Activated CD4-positive, alpha-beta T cell treated with anti-CD3 and anti-CD28 coated beads for 48 hours (primary cell): Measurements from ENCODE around the gene KCNMA1.

ENCODE experiments used
- DNase-seq: peaks from one replicate; pipeline ENCODE4 v3.0.0-alpha.2; 2020

Gene KCNMA1

DNA sequence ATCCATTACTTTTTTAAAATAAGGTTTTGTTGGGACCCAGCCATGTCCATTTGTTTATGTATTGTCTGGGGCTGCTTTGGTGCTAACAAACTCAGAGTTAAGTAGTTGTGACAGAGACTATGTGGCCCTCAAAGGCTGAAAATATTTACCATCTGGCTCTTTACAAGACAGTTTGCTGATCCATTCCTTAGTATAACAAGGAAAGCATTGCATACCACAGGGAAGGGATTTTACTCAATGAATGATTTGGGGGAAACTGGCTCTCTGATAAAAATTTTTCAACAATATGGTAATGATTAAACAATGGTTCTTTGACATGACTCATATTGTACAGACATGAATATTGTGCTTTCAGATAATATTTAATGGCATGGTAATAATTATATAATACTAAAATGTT, 738.1 kb downstream of the KCNMA1 start:
- no peak for DNase-seq

DNA sequence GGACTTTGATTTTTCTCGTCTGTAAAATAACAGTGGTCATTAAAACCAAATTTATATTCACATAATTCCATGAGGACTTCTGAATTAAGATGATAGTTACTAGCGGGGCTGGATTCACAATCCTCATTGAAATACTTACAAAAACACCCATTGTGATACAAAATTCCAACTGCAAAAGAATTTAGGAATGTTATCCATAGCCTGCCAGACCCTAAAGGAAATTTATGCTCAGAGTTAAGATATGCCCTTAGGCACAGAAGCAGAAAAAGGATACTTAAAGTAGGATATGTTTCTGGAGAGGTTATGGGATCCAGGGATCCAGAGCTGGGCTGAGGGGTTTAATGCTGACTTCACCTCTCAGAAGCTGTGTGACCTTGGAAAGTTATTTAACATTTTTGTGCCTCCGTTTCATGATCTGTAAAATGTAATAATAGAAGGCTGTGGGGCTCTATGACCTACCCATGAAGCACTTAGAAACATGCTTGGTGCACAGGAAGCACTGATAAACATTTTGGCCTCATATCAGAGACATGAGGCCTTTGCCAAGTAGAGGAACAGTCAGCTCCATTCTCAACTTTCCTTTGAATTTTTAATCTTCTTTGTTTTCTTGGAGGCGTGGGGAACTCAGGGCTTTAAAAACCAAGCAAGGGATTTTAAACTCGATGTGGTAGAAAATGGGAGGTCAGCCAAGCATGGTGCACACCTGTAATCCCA, 744.7 kb downstream of the KCNMA1 start:
- no peak for DNase-seq

DNA sequence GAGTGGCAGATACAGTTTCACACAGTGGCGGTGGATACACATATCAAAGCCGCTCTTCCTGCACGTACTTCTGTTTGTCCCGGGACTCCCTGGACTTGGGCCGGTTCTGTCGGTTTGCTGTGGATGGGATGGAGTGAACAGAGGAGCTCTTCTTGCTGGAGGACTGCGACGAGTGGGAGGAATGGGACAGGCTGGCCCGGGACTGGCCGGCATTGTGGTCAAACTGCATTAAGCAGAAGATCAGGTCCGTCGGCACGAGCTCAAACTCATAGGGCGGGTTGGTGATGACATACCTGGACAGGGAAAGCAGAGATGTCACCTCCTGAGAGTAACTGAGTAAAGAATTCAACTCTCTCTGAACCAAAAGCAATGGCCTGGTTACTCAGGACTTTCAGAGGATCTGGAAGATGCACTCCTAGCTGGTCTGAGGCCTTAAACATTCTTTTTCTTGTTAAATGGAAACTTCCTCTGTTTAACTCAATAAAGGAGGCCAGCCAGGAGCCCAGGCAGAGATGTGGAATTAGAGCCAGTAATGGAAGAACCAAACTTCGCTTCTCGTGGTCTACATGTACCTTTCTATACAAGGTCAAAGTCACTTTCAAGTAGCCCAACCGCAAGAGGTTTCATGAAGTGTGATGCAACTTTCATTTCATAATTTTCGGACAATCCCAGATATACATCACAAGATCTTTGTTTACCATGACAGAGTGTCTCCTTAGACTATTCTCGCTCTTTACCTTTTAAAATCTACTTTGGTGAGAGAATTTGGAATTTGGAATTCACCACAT, 750.2 kb downstream of the KCNMA1 start:
- DNase-seq = no peak

DNA sequence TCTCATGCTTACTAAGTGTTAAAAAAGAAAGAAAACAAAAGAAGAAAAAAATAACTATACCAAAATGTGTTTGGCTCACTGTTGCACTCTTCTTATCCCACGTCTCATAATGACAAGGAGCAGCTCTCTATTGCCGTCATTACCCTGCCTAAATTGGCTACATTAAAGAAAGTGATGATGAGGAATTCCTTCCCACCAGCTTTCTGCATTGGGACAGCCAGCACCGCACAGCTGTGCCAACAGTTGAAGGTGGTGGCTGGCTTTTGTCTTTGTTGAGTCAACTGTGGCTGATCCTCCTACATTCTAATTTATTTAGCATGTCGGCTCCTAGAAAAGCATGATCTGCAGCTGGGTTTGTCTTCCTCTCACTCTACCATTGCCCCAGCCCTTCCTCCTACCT, 751.8 kb downstream of the KCNMA1 start:
- DNase-seq = no peak

DNA sequence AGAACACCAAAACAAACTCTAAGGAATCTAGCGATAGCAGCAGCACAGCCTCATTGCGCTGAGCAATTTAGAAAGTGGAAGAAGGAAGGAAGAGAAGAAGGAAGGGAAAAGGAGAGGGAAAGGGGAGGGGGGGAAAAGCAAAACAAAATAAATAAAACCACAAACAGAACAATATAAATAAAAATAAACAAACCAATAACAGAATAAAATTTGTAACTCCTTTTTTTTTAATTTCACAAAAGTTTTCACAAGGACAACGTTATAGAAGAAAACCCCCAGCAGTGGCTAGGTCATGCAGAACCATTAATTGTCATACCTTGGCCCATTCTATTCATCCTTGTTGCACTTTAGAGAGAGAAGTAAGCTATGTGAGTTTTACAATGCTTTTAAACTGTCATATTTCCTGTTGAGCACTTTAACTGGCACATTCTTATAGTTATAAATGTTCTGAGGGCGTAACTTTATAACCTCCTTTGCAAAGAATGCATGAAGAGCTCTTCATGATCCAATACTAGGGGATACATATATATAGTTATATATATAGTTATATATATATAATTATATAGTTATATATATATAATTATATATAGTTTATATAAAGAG, 752.8 kb downstream of the KCNMA1 start:
- no peak for DNase-seq

DNA sequence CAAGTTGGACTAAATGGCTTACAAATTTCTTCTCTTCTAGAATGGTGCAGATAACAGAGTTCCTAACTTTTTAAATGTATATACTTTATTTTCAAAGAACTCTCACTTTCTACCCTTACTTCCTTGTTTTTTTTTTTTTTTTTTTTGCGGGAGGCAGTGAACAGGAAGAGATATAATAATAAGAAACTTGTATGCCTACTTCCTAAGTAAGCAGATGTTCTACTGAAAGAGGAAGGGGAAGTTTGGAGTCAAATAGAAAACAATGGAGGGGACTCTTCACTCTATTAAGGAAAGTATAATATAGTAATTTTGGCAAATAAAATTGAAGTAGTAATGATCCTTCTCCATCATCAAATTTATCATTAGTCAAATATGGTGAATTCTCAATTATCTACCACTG, 754.0 kb downstream of the KCNMA1 start:
- no peak for DNase-seq

DNA sequence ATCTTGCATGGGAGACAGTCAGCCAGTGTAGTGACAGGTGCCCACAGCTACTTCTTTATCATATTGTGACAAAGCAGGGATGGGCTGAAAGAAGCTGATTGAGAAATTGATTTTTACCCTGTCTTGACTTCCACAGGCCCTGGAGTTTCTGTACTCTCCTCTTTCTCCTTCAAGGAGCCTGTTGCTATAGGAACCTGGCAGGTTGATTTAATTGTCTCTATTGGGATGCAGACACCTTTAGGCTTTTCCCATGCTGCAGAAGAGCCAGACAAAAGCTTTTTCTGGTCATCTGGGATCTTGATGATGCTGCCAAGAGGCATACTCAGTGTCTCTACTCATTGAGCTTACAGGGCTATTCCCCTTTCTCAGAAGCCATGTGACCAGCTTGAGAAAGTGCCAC, 754.8 kb downstream of the KCNMA1 start:
- DNase-seq = no peak

DNA sequence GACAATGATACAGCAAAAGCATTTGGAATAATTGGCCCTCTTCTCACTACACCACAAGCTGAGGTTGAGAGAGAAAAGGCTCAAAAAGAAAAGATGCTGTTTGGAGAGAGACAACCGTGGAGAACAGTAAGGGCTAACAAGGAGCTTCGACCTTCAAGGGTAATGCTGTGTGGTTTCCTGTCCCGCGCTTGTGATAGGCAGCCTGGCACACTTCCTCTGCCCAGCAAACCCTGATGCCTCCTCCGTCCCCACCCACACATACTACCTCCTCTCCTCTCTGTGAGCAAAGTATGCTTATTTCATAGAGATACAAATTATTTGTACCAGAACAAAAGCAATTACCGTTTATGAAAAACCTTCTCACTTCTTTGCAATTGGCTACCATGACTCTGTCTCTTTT, 755.4 kb downstream of the KCNMA1 start:
- no peak for DNase-seq

DNA sequence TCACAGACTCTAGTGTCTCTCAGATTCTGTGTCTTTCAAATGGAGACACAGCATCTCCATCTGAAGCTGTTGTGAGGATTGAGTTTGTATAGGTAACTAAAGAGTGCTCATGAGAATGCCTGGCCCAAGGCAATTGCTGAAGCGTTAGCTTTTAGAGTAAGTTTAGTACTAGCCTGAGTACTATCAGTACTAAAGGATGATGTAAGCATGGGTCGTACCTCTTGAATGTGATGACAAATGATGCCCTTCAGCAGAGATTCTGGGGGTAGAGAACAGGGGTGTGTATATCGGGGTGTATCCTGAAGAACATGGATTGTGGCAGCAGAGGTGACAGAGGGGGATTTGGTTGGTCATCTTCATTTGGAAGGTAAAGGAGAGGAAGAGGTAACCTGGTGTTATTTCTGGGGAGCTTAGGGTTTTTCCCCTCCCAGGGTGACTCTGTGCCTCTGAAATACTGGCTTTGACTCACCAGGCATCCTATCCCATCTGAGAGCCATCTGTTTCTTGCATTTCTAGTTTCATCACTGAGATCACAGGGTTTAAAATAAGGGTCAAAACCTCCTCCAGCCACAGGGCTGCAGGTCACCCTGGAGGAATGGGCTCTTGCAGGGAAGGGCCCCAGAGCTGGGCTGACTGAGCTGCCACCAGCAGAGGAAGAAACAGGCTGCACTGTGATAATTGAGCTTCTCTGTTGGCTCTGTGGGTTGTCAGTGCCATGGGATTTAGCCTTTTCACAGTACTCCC, 756.0 kb downstream of the KCNMA1 start:
- DNase-seq = no peak

DNA sequence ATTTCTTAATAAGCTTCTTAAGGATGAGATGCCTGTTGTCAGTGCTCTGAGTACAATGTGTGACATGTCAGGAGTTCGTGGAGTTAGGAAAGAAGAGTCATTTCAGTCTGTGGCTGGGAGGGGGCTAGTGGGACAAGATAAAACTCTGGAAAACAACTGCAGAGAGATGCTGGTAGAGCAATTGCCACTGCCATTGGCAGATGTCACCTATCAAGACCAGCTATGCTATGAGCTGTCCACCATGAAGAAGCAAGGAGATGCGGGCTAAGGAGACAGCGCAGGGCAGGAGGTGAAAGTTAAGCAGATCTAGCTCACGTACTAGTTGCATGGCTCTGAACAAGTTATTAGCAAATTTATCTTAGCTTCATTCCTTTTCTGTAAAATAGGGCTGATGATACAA, 756.7 kb downstream of the KCNMA1 start:
- DNase-seq = no peak

DNA sequence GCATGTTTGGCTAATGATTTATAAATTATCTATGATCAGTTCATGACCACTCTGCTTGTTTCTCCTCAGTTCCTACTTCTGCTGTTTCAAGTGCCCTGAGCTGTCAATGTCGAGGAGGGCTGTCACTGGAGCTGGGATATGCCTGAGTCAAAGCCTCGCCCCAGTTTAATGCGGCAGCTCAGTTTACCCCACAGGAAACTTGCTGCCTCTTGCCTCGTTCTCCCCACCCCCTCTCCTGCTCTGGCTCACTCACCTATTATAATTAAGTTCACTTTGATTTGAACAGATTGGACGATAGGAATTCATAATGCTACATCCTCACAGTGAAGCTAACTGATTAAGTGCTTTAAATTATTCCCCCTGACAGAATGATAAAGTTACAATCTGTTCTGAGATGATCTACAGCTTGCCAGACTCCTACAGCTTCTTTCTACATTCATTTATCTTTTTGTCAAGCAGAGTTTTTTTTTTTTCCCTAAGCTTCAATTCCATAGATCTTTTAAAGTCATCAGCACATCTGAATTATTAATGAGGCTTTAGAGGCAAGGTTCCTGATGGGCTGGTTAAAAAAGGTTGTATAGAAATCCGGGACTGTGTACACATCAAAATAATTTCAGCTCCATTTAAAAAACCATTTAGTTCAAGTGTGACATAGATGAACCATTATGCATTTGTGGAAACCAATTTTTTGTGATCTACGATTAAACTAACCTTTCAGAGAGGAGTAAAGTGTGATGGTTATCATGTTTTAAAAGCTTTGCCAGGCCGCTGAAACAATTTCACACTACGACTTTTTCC, 758.3 kb downstream of the KCNMA1 start:
- DNase-seq = no peak

DNA sequence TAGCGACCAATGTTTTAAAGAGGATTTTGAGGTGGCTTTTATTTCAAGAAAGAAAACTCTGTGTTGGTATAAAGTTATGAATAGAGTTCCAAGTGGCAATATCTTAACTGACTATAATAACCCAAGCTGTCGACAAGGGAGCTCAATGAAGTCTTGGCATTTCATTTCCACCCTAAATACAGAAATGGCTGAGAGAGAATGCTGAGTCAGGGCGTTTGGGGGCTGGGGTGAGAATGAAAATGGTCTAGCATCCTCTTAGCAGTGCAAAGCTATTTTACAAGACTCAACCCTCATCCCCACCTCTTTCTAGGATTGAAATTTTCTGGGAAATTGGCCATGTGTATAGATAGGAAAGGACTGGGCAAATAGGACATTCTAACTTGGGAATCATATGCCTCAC, 759.1 kb downstream of the KCNMA1 start:
- no peak for DNase-seq

DNA sequence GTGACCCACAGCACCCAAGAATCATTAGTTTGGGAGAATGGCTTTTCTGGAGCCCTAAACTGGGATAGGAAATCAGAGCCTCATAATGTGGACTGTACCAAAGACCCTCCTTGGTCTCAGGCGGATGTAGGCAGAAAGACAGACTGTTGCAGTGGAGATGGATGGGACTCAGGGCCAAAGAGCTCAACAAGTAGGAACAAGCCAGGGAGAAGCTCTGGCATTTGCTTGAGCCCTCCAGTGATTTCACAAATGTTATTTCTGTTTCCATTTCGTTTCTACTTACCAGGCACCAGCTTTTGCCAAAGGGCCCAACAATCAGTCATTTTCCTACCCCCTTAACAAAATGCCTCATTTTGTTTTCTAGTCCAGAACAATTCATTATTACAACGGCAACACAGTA, 762.7 kb downstream of the KCNMA1 start:
- no peak for DNase-seq

DNA sequence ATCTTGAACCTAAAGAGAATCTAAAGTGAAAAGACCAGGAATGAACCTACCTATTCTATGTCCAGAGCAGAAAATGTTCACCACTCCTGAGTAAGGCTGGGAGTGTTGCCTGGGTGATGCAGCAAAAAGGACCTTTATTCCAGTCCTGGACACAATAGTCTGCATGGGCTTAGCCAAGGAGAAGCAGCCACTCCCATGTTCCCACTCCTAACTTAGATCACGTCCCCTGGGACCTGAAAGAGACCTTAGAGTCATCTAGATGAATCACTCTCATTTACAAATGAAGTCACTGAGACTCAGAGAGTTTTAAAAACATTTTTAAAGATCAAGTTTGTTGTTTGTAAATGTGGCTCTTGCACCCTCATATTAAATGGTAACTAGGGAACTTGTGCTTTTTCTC, 763.4 kb downstream of the KCNMA1 start:
- DNase-seq = no peak

DNA sequence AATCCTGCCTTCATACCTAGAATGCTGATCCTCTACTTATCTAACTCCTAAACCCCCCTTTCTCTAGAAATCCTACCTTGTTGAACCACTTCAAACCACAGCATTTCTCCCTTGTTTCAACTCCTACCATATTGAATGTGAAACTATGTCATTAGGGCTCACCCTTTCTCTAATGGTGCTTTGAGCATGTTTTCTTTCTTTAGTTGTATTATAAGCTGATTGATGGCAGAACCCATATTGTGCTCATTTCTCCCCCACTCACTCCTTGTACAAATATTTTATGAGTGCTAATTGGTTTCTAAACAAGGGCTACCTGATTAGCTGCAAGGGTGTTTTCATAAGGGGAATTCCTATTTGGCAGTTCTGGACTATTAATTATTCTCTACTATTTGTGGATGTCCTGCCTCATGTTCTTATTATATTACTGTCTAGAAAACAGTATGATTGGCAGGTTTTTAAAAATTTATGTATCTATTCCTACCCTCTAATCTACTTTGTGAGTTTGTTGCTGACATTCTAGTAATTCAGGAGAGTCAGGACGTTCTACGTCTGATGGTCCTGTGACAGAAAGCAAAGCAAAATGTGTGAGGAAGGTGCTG, 765.8 kb downstream of the KCNMA1 start:
- DNase-seq = no peak

DNA sequence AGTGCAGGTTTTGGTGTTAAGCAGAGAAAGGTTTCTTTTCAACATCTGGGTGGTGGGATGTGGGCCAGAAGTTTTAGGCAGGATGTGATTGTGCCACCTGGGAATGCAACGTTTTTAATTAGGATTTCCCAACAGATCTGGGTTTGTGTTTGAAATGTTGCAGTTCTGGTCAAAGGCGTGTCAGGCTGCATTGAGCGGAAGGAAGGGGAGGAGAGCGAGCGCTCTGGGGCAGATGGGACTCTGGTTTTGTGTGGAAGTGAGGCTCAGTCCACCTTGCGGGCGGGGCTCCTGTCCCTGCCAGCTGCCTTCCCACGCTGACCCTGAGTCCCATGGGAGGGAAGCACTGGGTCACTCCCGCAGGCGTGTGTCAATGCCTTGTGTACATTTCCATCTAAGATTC, 767.7 kb downstream of the KCNMA1 start:
- no peak for DNase-seq

DNA sequence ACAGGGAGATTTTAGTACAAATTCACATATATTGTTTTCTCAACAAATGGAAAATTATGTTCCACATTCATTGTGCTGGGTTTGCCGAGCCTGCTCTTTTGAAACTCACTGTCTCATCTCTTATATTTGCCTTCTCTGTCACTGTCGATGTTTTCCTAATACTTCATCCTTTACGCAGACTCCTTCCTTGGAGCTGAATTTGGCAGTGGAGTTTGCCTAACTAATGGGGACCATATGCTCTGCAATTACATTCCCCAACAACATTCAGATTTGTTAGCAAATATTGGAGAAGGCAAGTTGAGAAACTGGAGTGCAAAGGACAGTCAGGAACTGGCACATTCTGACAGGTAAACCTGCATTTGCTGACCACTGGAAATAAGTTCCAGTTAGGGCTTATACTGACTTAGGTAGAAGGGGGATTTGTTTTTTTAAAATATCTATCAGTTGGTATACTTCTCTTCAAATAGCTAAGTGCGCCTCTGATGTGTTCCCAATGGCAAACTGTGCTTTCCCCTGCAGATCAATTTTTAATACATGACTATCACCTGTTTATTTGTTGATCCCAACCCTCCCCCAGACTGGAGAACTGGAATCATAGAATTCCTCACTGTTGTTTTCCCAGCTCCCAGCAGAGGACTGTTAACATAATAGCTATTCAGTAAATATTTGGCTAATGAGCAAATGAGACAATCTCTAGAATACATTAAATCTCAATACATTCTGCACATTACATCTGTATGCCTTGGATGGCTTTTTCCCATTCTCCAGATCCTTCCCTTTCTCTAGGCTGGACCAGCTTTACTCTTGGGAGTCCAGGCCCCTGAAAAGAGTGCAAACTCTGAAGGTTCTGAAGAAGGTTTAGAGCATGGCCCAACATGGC, 769.3 kb downstream of the KCNMA1 start:
- DNase-seq = no peak

DNA sequence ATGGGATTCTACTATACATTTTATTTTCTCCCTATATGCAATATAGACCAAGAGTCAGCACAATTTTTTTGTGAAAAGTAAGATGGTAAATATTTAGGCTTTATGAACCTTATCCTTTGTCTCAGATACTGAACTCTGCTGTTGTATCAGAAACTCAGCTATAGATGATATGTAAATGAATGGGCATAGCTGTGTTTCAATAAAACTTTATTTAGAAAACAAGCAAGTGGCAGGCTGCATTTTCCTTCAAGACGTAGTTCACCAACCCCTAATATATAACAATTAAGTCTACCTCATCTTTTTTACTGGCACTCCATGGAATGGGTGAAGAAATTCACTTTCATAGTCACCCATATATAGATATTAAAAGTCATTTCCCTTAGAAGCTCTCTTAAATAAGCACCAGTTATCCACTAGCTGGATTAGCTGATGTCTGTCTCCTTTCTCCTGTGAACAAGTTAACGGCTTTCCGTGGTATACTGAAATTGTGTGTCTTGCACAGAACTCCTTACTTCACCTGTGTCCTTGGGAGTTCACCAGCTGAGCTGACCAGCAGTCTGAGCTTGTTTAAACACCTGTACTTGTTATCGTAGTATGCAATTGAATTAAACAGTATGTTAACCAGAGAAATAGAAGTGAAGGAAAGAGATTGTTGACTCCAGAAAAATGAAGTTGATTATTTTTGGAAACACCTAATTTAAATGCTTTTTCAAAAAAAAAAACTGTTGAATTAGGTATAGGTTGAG, 770.6 kb downstream of the KCNMA1 start:
- no peak for DNase-seq

DNA sequence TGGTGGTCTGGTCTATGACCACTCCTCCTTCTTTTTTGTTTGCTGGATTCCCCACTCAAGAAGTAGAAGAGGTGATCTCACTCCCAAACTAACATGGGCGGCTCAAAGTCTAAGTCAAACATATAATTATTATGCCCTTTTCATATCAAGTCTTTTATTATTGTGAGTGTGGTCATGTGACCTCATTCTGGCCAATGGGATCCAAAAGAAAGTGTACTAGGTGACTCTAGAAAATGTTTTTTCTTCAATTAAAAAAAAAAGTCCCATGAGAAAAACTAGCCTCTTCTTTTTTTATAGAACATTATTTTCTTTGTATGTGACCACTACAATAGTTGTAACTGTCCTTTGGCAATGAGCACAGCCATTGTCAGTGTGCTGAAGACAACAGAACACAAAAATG, 772.7 kb downstream of the KCNMA1 start:
- DNase-seq = no peak

DNA sequence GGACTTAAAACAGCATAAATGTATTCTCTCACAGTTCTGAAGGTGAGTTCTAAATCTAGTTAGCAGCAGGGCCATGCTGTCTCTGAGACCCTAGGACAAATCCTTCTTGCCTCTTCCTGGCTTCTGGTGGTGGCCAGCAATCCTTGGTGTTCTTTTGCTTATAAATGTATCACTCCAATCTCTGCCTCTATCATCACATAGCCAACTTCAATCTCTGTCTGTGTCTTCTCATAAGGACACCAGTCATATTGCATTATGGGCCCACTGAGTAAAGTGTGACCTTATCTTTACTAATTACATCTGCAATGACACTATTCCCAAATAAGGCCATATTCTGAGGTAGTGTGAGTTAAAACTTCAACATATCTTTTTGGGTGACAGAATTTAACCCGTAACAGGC, 778.9 kb downstream of the KCNMA1 start:
- no peak for DNase-seq

DNA sequence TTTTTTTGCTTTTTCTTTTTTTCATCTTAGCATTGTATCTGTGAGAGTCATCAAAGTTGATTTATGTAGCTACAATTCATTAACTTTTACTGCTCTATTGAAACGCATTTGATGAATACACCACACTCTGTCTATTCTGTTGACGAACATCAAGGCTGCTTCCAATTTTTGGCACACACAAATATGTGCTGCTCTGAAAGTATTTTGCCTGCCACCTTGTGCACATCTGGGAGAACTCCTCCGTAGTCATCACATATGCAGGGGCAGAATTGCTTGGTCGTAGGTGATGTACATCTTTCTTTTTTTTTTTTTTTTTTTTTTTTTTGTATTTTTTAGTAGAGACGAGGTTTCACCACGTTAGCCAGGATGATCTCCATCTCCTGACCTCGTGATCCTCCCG, 796.8 kb downstream of the KCNMA1 start:
- DNase-seq = no peak
